ENCODE results near the gene STIM2.
"Not testable (repeated sequence)": the region's sequence is repeated elsewhere in the genome, so short reads cannot be mapped to it uniquely, and the experiment has no call there.

The STIM2 gene
- 86.2 to 101 (median 99.0) reads per million in 4 donors for total RNA-seq

DNA sequence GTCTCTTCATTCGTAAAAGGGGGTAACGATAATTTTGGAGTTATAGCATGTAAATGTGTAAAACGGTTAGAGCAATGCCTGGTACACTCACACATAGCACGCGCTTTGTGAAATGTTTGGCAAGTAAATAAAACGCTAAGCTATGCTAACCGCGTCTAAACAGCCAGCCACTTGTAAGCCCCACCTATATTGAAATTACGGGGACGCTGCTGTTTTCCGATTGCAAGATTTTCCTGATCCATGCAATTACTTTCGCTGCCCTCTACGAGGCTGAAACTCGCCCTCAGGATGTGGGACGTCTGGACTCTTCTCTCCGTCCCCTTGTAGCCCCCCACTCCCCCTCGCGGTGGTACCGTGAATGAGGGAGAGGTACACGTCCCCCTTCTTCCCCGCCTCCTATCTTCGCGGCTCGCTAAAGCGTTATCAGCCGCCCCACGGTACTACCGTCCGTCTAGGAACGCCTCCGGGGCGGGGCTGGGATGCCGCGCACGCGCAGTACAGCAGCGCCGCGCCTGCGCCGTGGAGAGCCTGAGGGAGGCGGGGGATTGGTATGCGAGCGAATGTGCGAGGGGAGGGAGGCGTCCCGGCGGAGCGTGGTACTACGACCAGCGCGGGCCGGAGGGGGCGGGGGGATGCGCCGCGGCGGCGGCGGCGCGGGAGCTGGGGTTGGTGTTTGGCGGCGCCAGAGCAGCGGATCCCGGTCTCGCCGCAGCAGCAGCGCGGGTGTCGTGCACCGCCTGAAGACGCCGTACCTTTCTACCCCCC lies at the start of gene STIM2:
STIM2 (plus strand) TSS at position 685 of the 765 bp plus-strand sequence.
- peak; percentile 94 to 98 (median 95) for DNase-seq

DNA sequence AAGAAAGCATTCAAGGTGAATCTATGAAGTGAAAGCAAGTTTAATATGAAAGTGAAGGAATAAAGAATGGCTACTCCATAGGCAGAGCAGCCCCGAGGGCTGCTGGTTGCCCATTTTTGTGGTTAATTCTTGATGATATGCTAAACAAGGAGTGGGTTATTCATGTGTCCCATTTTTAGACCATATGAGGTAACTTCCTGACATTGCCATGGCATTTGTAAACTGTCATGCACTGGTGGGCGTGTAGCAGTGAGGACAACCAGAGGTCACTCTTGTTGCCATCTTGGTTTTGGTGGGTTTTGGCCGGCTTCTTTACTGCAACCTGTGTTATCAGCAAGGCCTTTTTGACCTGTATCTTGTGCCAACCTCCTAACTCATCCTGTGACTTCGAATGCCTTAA lies 49.1 kb upstream of the STIM2 start:
- not testable (repeated sequence) for DNase-seq

- peak in 1 of 5 donors; percentile 14 for DNase-seq
These were observed 48.5 kb upstream of the STIM2 start for GRCh38 chr4:26812049-26812714.

GRCh38 chr4:26813698-26814097 lies 46.9 kb upstream of the STIM2 start:
- no peak for DNase-seq

DNA sequence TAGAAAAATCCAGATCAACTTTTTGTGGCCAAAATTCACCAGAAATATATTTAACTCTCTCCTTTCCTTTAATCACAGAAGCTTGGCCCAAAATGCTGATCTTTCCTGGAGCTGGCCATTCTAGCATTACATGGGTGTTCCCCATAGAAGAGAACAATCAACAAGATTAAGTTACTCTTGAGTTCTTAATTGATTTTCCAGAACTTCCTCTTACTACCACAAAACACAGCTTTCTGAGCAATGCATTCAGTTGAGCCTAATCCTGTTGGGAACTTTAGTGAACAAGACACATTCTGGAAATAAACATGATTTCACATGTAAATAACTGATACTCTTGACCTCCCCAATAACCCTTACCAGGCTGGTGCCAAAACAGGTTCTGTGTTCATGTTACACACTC lies 45.4 kb upstream of the STIM2 start:
- DNase-seq: no peak

DNA sequence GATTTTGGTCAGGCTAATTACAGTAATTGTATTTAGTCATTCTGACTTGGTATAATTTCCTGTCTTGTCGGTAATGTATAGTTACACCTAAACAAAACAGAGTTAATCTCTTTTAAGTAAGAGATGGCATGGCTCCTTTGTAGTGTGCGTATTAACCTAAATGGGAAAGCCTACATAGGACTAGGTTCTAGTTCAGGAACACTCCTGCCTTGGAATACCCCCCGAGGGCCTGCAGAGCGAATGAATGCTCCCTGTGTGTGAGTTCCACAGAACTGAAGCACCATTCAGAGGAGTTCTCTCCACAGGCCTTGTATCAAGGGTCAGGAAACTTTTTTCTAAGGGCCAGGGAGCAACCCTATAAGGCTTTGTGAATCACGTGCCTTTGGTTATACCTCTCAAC lies 44.9 kb upstream of the STIM2 start:
- no peak for DNase-seq

DNA sequence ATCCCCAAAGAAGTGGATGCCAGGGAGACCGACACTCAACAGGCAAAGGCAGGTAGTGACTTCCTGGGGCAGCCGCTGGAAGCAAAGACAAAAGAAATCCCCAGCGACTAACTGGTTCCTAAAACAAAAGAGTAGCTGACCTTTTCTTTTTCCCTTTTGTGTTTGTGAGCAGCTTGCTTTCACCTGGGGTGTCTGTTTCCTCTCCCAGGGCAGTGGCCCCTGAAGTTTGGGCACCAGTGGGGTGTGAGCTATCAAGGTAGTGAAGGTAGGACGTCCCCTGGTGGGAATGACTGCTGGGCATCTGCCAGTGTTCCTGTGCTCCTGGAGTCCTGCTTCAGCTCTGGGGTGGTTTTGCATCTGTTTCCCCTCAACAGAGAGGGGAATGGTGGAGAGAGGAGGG lies 41.6 kb upstream of the STIM2 start:
- DNase-seq: no peak

- DNase-seq: no peak
These were observed 41.1 kb upstream of the STIM2 start for GRCh38 chr4:26819478-26820095.

DNA sequence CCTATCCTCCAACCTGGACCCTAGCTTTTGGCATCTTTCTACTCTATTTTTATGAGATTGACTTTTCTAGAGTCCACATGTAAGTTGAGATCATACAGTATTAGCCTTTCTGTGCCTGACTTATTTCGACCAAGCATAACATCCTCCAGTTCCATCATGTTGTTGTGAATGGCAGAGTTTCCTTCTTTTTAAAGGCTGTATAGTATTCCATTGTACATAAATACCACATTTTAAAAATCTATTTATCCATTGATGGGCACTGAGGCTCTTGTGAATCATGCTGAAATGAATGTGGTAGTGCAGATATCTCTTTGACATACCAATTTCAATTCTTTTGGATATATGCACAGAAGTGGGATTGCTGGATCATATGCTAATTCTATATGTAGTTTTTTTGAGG lies 40.3 kb upstream of the STIM2 start:
- no peak for DNase-seq

- DNase-seq: no peak
These were observed 39.6 kb upstream of the STIM2 start for GRCh38 chr4:26821031-26821430.

GRCh38 chr4:26821677-26822503 lies 38.8 kb upstream of the STIM2 start:
- DNase-seq: no peak

DNA sequence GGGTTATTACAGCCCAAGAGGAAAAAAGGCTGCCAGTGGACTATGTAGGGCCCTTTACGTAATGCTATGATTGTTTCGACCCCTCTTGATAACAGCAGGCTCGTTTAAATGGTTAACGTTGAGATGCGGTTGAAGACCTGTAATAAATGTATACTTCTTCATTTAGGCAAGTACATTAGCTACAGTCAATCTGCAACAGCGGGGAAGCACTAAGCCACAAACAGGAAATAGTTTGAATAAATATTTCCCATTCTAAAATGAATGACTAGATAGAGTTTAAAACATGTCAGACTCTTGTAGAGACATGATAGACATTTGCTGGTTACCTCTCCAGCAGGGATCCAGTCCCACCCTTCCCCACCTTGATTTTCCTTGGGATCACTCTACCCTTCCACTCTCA lies 38.1 kb upstream of the STIM2 start:
- DNase-seq: peak in 2 of 5 donors; percentile 1 to 53

- DNase-seq: not testable (repeated sequence)
These were observed 37.7 kb upstream of the STIM2 start for GRCh38 chr4:26822974-26823373.

GRCh38 chr4:26823583-26823982 lies 37.1 kb upstream of the STIM2 start:
- no peak for DNase-seq

GRCh38 chr4:26824667-26825066 lies 36.0 kb upstream of the STIM2 start:
- DNase-seq: no peak

GRCh38 chr4:26826721-26827120 lies 33.9 kb upstream of the STIM2 start:
- DNase-seq: no peak

DNA sequence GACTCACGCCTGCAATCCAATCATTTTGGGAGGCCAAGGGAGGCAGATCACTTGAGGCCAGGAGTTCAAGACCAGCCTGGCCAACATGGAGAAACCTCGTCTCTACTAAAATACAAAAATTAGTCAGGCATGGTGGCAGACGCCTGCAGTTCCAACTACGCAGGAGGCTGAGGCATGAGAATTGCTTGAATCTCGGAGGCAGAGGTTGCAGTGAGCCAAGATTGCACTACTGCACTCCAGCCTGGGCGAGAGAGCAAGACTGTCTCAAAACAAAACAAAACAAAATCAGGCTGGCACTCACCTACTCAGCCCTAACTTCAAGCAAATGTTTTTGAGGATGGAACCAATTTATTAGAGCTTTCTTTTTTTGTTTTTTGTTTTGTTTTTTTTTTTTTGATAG lies 33.3 kb upstream of the STIM2 start:
- DNase-seq: not testable (repeated sequence)

DNA sequence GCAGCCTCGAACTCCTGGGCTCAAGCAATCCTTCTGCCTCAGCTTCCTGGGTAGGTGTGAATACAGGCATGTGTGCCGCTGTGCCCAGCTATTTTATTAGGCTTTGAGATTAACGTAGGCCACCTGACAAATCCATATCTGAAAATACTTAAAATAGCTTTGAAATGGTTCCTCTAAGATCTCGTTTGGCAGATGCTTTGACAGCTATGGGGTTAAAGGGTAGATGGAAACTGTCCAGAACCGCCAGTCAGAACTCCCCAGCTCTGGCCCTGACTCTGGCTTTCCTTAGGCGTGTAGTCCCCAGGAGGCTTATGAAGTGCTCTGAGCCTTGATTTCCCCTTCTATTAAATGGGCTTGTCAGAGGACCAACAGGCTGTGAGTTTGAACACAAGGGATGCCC lies 32.8 kb upstream of the STIM2 start:
- DNase-seq: no peak

DNA sequence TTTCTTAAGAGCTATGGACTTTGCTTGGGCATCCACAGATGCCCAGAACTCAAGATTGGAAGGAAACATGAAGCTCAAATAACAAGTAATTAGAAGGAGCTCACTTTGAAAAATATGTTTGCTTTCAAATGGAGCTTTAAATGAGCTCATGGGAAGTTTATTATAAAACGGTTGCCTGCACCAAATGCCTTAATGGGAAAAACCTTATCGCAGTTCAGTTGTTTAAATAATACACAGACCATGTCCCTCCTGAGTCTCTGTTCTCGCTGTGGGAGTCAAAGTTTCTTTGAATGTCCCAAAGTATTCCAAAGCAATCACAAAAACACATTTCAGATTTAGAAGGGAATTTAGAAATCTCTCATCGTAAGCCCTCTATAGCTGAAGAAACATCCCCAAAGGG lies 31.6 kb upstream of the STIM2 start:
- DNase-seq: no peak

DNA sequence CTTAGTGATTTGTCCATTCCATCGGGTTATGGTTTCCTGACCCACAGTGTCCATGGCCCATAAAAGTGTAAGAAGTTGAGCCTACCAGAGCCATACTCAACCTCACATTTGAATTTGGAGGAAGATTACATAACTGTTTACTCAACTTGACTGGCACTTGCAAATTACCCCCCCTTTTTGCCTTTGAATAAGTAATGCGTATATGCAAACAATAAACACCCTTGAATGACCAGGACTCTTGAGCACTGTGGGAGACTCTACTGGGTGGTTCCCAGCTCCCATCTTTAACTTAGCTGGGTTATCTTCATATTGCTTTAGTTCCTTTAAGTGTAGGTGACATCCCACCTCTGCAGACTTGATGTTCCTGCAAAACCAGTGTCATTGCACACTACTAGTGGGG lies 30.6 kb upstream of the STIM2 start:
- no peak for DNase-seq

DNA sequence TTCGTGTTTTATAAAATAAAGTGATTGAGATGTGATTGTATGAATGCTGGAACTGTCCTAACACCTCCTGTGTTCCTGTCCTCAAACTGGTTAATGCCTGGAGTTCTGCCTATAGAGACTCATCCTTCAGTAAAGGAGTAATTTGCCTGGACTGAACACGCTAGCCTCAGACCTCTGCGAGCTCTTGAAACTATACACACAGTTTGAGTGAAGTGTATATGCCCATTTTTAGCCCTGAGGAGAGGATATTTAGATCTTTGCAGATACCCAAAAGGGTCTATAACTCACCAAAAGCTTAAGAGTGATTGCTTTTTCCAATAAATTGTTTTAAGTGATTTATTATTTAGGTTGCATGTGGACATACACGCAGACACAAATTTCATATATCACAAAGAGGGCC lies 29.9 kb upstream of the STIM2 start:
- no peak for DNase-seq

GRCh38 chr4:26836539-26836938 lies 24.1 kb upstream of the STIM2 start:
- DNase-seq: no peak
